PC-3 (cell line): ENCODE results near the gene CCNL1.

Experiments
- EZH2 ChIP-seq: fragments of 300-600 bp; sonication (generic); IDR thresholded peaks from one replicate; pipeline ENCODE4 v1.6.1; 2017; ENCODE audit warnings: antibody characterized with exemption, mild to moderate bottlenecking, low read length; ENCODE audit not compliant: unreplicated experiment
- EZH2phosphoT487 ChIP-seq: fragments of 300-600 bp; sonication (generic); IDR thresholded peaks from 2 replicates; pipeline ENCODE4 v1.6.1; 2018; ENCODE audit warnings: mild to moderate bottlenecking, antibody characterized with exemption, low read length, borderline replicate concordance
- TF ChIP-seq, protein P1 (sequence below): fragments of 300-600 bp; sonication (generic); conservative IDR thresholded peaks from 2 replicates; pipeline ENCODE4 v1.5.1; 2017; ENCODE audit warnings: antibody characterized with exemption, low read depth, mild to moderate bottlenecking, low read length

DNA sequence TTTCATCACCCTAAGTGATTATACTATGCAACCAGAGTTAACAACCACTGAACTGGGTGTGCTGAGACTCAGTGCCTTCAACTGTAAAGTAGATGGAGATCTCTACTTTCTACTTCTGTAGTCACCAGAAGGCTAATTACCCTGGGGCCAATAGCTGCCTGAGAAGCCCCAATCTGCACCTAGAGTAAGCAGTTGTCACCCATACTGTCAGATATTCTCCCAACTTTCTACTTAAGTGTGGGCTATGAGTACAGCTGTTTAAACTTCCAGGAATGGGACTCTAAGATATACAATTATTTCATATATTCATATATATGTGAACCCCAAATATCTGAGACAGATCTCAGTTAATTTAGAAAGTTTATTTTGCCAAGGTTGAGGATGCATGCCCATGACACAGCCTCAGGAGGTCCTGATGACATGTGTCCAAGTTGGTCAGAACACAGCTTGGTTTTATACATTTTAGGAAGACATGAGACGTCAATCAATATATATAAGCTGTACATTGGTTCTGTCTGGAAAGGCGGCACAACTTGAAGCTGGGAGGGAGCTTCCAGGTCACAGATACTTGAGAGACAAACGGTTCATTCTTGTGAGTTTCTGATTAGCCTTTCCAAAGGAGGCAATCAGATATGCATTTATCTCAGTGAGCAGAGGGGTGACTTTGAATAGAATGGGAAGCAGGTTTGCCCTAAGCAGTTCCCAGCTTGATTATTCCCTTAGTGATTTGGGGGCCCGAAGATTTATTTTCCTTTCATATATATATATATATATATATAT is 41.9 kb downstream of the CCNL1 start:
- TF ChIP-seq, protein P1, sequence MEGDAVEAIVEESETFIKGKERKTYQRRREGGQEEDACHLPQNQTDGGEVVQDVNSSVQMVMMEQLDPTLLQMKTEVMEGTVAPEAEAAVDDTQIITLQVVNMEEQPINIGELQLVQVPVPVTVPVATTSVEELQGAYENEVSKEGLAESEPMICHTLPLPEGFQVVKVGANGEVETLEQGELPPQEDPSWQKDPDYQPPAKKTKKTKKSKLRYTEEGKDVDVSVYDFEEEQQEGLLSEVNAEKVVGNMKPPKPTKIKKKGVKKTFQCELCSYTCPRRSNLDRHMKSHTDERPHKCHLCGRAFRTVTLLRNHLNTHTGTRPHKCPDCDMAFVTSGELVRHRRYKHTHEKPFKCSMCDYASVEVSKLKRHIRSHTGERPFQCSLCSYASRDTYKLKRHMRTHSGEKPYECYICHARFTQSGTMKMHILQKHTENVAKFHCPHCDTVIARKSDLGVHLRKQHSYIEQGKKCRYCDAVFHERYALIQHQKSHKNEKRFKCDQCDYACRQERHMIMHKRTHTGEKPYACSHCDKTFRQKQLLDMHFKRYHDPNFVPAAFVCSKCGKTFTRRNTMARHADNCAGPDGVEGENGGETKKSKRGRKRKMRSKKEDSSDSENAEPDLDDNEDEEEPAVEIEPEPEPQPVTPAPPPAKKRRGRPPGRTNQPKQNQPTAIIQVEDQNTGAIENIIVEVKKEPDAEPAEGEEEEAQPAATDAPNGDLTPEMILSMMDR, result no peak
- no peak for TF ChIP-seq EZH2
- no peak for TF ChIP-seq EZH2phosphoT487
